Hepatocyte (in vitro differentiated cells): ENCODE measurements around the gene XIRP1. TPM values are rescaled to one million over a fixed set of nuclear protein-coding genes. Genes with fewer than 3 reads are reported as not detected.

Source experiments
- DNase-seq: peaks from one replicate; pipeline ENCODE4 v3.0.0-alpha.2; 2016; ENCODE audit warnings: low spot score
- H2AFZ ChIP-seq: fragments of 200-600 bp; sonication (generic); 2 replicates; pipeline ENCODE4 v1.6.0; 2016; ENCODE audit warnings: antibody characterized with exemption, mild to moderate bottlenecking
- H3K27ac ChIP-seq: fragments of 200-600 bp; sonication (generic); 2 replicates; pipeline ENCODE4 v1.5.1; 2016; ENCODE audit warnings: mild to moderate bottlenecking
- H3K27me3 ChIP-seq: fragments of 200-600 bp; sonication (generic); 2 replicates; pipeline ENCODE4 v1.6.1; 2016
- H3K36me3 ChIP-seq: fragments of 200-600 bp; sonication (generic); replicated peaks from 2 replicates; pipeline ENCODE4 v1.5.1; 2016; ENCODE audit warnings: low read depth; ENCODE audit not compliant: insufficient read depth
- H3K4me1 ChIP-seq: fragments of 200-600 bp; sonication (generic); 2 replicates; pipeline ENCODE4 v1.5.1; 2016; ENCODE audit warnings: mild to moderate bottlenecking, moderate library complexity; ENCODE audit not compliant: insufficient read depth
- H3K4me2 ChIP-seq: fragments of 200-600 bp; sonication (generic); 2 replicates; pipeline ENCODE4 v1.6.0; 2016
- H3K4me3 ChIP-seq: fragments of 200-600 bp; sonication (generic); 2 replicates; pipeline ENCODE4 v1.5.1; 2016; ENCODE audit warnings: mild to moderate bottlenecking
- H3K79me2 ChIP-seq: fragments of 200-600 bp; sonication (generic); 2 replicates; pipeline ENCODE4 v1.6.0; 2017; ENCODE audit warnings: mild to moderate bottlenecking
- H3K9me2 ChIP-seq: fragments of 200-600 bp; sonication (generic); replicated peaks from 2 replicates; pipeline ENCODE4 v1.6.0; 2017; ENCODE audit warnings: mild to moderate bottlenecking; ENCODE audit not compliant: insufficient read depth
- H3K9me3 ChIP-seq: fragments of 200-600 bp; sonication (generic); 2 replicates; pipeline ENCODE4 v1.5.1; 2016; ENCODE audit warnings: low read depth, mild to moderate bottlenecking
- H4K20me1 ChIP-seq: fragments of 200-600 bp; sonication (generic); 2 replicates; pipeline ENCODE4 v1.6.0; 2016; ENCODE audit warnings: mild to moderate bottlenecking; ENCODE audit not compliant: insufficient read depth, poor library complexity, severe bottlenecking
- CTCF ChIP-seq: fragments of 200-600 bp; sonication (generic); IDR thresholded peaks from 2 replicates; pipeline ENCODE4 v1.5.1; 2016; ENCODE audit warnings: antibody characterized with exemption, mild to moderate bottlenecking; ENCODE audit not compliant: poor library complexity
- EZH2 ChIP-seq: fragments of 200-600 bp; sonication (generic); IDR thresholded peaks from 2 replicates; pipeline ENCODE4 v1.6.1; 2016; ENCODE audit warnings: antibody characterized with exemption, mild to moderate bottlenecking, borderline replicate concordance
- EZH2phosphoT487 ChIP-seq: fragments of 200-600 bp; sonication (generic); IDR thresholded peaks from one replicate; pipeline ENCODE4 v1.6.1; 2018; ENCODE audit warnings: antibody characterized with exemption, mild to moderate bottlenecking, low read depth, moderate library complexity; ENCODE audit not compliant: unreplicated experiment, severe bottlenecking
- WGBS: methylation state at CpG from one replicate; pipeline ENCODE4 v1.1.6; 2016; ENCODE audit warnings: low lambda C conversion rate; ENCODE audit errors: missing lambda C conversion rate; 5-methylcytosine and 5-hydroxymethylcytosine counted together
- polyA plus RNA-seq: library from polyadenylated mRNA; unstranded; fragments of >200 nt; fragmentation: Nextera tagmentation; extraction: Ambion mirVana; gene quantifications from 2 replicates; pipeline ENCODE4 v1.2.1, GENCODE V29; 2016
- total RNA-seq: library from RNA; depleted of rRNA; stranded (reverse); fragments of >200 nt; gene quantifications from 2 replicates; pipeline ENCODE4 v1.2.3, GENCODE V29; 2014

The XIRP1 gene
- total and polyA plus RNA-seq, 2 experiments from 2014 or later: 0.10 to 1.4 TPM

GRCh38 chr3:39165518-39165917 lies 26.9 kb downstream of the XIRP1 start:
- no peaks in the 10 kb centered on the region for H3K9me2 ChIP-seq
- H3K4me2 ChIP-seq: no peak overlapping the region
- no peak overlapping the region for H2AFZ ChIP-seq
- H3K4me3 ChIP-seq: no peak overlapping the region
- 89% methylated on average over 1 of the region's 1 CpG for WGBS
- H3K27me3 ChIP-seq: no peaks in the 10 kb centered on the region
- H3K36me3 ChIP-seq: no peaks in the 10 kb centered on the region
- no peak for TF ChIP-seq EZH2
- TF ChIP-seq CTCF: no peak
- no peak for TF ChIP-seq EZH2phosphoT487
- no peaks in the 10 kb centered on the region for H3K4me1 ChIP-seq
- no peaks in the 10 kb centered on the region for H3K79me2 ChIP-seq
- peak overlapping the region; percentile 74 for H3K27ac ChIP-seq
- no peaks in the 10 kb centered on the region for H3K9me3 ChIP-seq
- H4K20me1 ChIP-seq: no peaks in the 10 kb centered on the region
- no peak for DNase-seq

GRCh38 chr3:39164414-39164813 lies 28.0 kb downstream of the XIRP1 start:
- no peaks in the 10 kb centered on the region for H3K4me1 ChIP-seq
- no peak overlapping the region for H3K27ac ChIP-seq
- no peaks in the 10 kb centered on the region for H3K9me3 ChIP-seq
- H3K4me2 ChIP-seq: no peak overlapping the region
- no peak overlapping the region for H3K4me3 ChIP-seq
- no peaks in the 10 kb centered on the region for H3K27me3 ChIP-seq
- no peak overlapping the region for H2AFZ ChIP-seq
- no peaks in the 10 kb centered on the region for H4K20me1 ChIP-seq
- H3K79me2 ChIP-seq: no peaks in the 10 kb centered on the region
- TF ChIP-seq EZH2phosphoT487: no peak
- TF ChIP-seq CTCF: no peak
- TF ChIP-seq EZH2: no peak
- no peaks in the 10 kb centered on the region for H3K36me3 ChIP-seq
- H3K9me2 ChIP-seq: no peaks in the 10 kb centered on the region
- 89% methylated on average over 3 of the region's 3 CpGs for WGBS
- DNase-seq: no peak

GRCh38 chr3:39158148-39158715 lies 34.2 kb downstream of the XIRP1 start:
- H4K20me1 ChIP-seq: no peaks in the 10 kb centered on the region
- no peak for DNase-seq
- no peak overlapping the region for H2AFZ ChIP-seq
- no peaks in the 10 kb centered on the region for H3K9me3 ChIP-seq
- H3K4me1 ChIP-seq: peaks cover 27% of the 10 kb centered on the region
- WGBS: 28% methylated on average over 5 of the region's 5 CpGs
- H3K36me3 ChIP-seq: no peaks in the 10 kb centered on the region
- H3K27ac ChIP-seq: peak overlapping the region; percentile 17
- peaks cover under 1% of the 10 kb centered on the region for H3K79me2 ChIP-seq
- TF ChIP-seq EZH2 (no peak), EZH2phosphoT487 (no peak), CTCF (no peak)
- H3K9me2 ChIP-seq: no peaks in the 10 kb centered on the region
- H3K4me3 ChIP-seq: no peak overlapping the region
- no peak overlapping the region for H3K4me2 ChIP-seq
- H3K27me3 ChIP-seq: no peaks in the 10 kb centered on the region

GRCh38 chr3:39157359-39157758 lies 35.0 kb downstream of the XIRP1 start:
- H3K9me3 ChIP-seq: no peaks in the 10 kb centered on the region
- WGBS: 95% methylated on average over 7 of the region's 7 CpGs

More at GRCh38 chr3:39157359-39157758, 35.0 kb downstream of the XIRP1 start:
- H2AFZ ChIP-seq: no peak overlapping the region
- TF ChIP-seq CTCF (no peak), EZH2phosphoT487 (no peak)
- no peak for DNase-seq
- H3K27me3 ChIP-seq: no peaks in the 10 kb centered on the region
- no peaks in the 10 kb centered on the region for H3K36me3 ChIP-seq
- H3K9me2 ChIP-seq: no peaks in the 10 kb centered on the region
- H3K27ac ChIP-seq: no peak overlapping the region
- no peak overlapping the region for H3K4me2 ChIP-seq
- H3K4me1 ChIP-seq: peaks cover 27% of the 10 kb centered on the region
- H3K79me2 ChIP-seq: peaks cover 8% of the 10 kb centered on the region
- H3K4me3 ChIP-seq: no peak overlapping the region
- peaks cover 1% of the 10 kb centered on the region for H4K20me1 ChIP-seq
